ENCODE measurements around the gene KPNA4. TPM values are rescaled to one million over a fixed set of nuclear protein-coding genes. Genes with fewer than 3 reads are reported as not detected.
"Not testable (repeated sequence)": the region's sequence is repeated elsewhere in the genome, so short reads cannot be mapped to it uniquely, and the experiment has no call there.

KPNA4 gene
- total and polyA plus RNA-seq, 4 donors = 39.8 to 82.5 (median 51.4) TPM

DNA sequence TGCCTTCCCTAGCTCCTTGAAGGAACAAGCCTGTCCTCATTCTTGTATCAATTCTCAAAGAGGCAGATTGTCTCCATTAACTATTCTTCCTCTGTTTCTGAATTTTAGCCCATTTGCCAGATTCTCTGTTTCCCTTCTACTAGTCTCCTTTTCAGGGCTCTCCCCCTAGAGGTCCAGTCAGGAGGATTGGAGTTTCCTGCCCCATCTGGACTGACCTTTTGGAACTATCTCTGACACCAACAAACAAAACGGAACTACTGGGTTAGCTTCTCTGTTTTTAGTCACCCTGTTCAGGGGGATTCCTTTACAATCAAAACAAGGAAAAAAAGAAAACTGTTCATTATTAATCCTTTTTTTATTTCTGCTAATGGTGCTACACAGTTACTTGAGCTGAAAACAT is 10.2 kb upstream of the KPNA4 start:
- Histone ChIP-seq H3K9me3 (ENCODE audit: control insufficient read depth, insufficient read depth, low read length) (no peaks in the 10 kb centered on the region), H3K4me1 (ENCODE audit: control insufficient read depth, insufficient read depth, low read length) (no peaks in the 10 kb centered on the region), H3K4me3 (ENCODE audit: low read depth, low read length) (no peak overlapping the region), H3K27me3 (ENCODE audit: control insufficient read depth, insufficient read depth, low read length) (no peaks in the 10 kb centered on the region), H3K36me3 (ENCODE audit: control insufficient read depth, insufficient read depth, low read length) (no peaks in the 10 kb centered on the region), H3K27ac (ENCODE audit: low read depth, low read length) (no peak overlapping the region)
- WGBS (ENCODE audit: insufficient coverage) = no CpG with 5 or more reads among the region's 1 CpG
- DNase-seq (ENCODE audit: low read depth in 4 of 6, low spot score in 6 of 6) = no peak

DNA sequence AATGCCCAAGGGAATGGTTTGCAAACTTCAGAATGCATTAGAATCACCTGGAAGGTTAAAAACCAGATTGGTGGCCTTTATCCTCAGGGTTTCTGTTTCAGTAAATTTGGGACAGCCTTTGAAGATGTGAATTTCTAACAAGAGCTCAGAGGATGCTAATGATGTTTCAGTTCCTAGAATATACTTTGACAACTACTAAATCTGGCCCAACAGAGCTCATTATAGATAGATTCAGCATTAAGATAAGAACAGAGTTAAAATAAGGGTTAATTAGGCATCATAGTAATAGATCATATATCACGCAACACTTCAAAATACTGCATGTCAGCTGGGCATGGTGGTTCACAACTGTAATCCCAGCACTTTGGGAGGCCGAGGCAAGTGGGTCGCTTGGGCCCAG is 9.3 kb upstream of the KPNA4 start:
- no peaks in the 10 kb centered on the region for H3K4me1 ChIP-seq (ENCODE audit: control insufficient read depth, insufficient read depth, low read length)
- WGBS (ENCODE audit: insufficient coverage) = 100% methylated on average over 3 of the region's 3 CpGs

DNA sequence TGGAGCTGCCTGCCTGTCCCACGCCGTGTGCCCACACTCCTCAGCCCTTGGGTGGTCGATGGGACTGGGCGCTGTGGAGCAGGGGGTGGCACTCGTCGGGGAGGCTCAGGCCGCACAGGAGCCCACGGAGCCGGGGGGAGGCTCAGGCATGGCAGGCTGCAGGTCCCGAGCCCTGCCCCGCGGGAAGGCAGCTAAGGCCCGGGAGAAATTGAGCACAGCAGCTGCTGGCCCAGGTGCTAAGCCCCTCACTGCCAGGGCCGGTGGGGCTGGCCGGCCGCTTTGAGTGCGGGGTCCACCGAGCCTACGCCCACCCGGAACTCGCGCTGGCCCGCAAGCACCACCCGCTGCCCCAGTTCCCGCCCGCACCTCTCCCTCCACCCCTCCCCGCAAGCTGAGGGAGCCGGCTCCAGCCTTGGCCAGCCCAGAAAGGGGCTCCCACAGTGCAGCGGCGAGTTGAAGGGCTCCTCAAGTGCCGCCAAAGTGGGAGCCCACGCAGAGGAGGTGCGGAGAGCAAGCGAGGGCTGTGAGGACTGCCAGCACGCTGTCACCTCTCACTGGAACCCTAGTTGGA is 8.7 kb upstream of the KPNA4 start:
- H3K36me3 ChIP-seq (ENCODE audit: control insufficient read depth, insufficient read depth, low read length); H3K4me1 ChIP-seq (ENCODE audit: control insufficient read depth, insufficient read depth, low read length); H3K9me3 ChIP-seq (ENCODE audit: control insufficient read depth, insufficient read depth, low read length); DNase-seq (ENCODE audit: low read depth in 4 of 6, low spot score in 6 of 6); H3K4me3 ChIP-seq (ENCODE audit: low read depth, low read length); H3K27ac ChIP-seq (ENCODE audit: low read depth, low read length); H3K27me3 ChIP-seq (ENCODE audit: control insufficient read depth, insufficient read depth, low read length): not testable (repeated sequence)
- WGBS (ENCODE audit: insufficient coverage) = 95% methylated on average over 33 of the region's 35 CpGs

More for the DNA sequence above, 9.3 kb upstream of the KPNA4 start:
- no peak for DNase-seq (ENCODE audit: low read depth in 4 of 6, low spot score in 6 of 6)
- no peak overlapping the region for H3K4me3 ChIP-seq (ENCODE audit: low read depth, low read length)
- H3K9me3 ChIP-seq (ENCODE audit: control insufficient read depth, insufficient read depth, low read length) = no peaks in the 10 kb centered on the region
- no peaks in the 10 kb centered on the region for H3K27me3 ChIP-seq (ENCODE audit: control insufficient read depth, insufficient read depth, low read length)
- H3K27ac ChIP-seq (ENCODE audit: low read depth, low read length) = no peak overlapping the region
- no peaks in the 10 kb centered on the region for H3K36me3 ChIP-seq (ENCODE audit: control insufficient read depth, insufficient read depth, low read length)

DNA sequence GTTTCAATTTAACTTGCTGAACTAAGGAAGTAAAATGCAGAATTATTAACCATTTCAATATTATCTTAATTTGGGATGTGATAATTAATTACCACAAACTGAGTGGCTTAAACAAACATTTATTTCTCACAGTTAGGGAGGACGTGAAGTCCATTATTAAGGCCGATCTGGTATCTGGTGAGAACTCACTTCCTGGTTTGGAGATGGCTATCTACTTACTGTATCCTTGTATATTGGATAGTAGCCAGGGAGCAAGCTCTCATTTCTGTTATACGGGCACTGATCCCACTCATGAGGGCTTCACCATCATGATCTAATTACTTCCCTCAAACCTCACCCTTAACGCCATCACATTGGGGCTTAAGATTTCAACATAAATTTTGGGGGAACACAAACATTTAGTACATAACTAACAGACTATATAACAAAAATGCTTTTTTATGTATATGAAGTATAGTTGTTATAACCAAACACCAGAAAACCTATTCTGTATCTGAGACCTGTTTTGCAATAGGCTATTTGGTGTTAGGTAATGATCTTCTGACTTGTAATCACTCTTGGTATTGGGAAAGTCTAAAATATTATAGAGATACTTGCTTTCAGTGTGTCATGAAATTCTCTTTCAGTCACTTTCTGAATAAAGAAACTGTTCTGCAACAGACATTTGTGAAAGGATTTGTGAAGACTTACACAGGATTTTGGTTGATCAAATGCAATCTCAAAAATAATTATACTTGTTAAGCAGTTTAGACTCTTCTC is 4.7 kb upstream of the KPNA4 start:
- no peak for DNase-seq (ENCODE audit: low read depth in 4 of 6, low spot score in 6 of 6)
- Histone ChIP-seq H3K4me3 (ENCODE audit: low read depth, low read length) (no peak overlapping the region), H3K27me3 (ENCODE audit: control insufficient read depth, insufficient read depth, low read length) (no peaks in the 10 kb centered on the region), H3K4me1 (ENCODE audit: control insufficient read depth, insufficient read depth, low read length) (no peaks in the 10 kb centered on the region), H3K27ac (ENCODE audit: low read depth, low read length) (no peak overlapping the region), H3K9me3 (ENCODE audit: control insufficient read depth, insufficient read depth, low read length) (no peaks in the 10 kb centered on the region), H3K36me3 (ENCODE audit: control insufficient read depth, insufficient read depth, low read length) (peaks cover 10% of the 10 kb centered on the region)
- no CpG with 5 or more reads among the region's 4 CpGs for WGBS (ENCODE audit: insufficient coverage)

DNA sequence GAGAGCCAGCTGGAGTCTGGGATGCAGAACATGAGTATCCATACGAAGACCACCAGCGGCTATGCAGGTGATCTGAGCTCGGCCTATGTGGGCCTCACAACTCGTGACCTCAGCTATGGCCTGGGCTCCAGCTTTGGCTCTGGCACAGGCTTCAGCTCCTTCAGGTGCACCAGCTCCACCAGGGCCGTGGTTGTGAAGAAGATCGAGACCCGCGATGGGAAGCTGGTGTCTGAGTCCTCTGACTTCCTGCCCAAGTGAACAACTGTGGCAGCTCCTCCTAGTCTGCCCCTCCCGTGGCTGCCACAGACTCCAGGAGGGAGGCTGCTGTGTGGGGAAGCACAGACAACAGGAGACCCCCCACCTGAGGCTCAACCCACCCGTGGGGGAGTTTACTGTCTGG is 3.6 kb upstream of the KPNA4 start:
- 97% methylated on average over 8 of the region's 10 CpGs for WGBS (ENCODE audit: insufficient coverage)
- no peak for DNase-seq (ENCODE audit: low read depth in 4 of 6, low spot score in 6 of 6)
- no peak overlapping the region for H3K27ac ChIP-seq (ENCODE audit: low read depth, low read length)

GRCh38 chr3:160567774-160568173 is 2.4 kb upstream of the KPNA4 start:
- no peak for DNase-seq (ENCODE audit: low read depth in 4 of 6, low spot score in 6 of 6)
- H3K27me3 ChIP-seq (ENCODE audit: control insufficient read depth, insufficient read depth, low read length) = no peaks in the 10 kb centered on the region
- WGBS (ENCODE audit: insufficient coverage) = 100% methylated on average over 3 of the region's 3 CpGs

More for the DNA sequence above, 3.6 kb upstream of the KPNA4 start:
- Histone ChIP-seq H3K4me3 (ENCODE audit: low read depth, low read length) (no peak overlapping the region), H3K36me3 (ENCODE audit: control insufficient read depth, insufficient read depth, low read length) (peaks cover 10% of the 10 kb centered on the region), H3K27me3 (ENCODE audit: control insufficient read depth, insufficient read depth, low read length) (no peaks in the 10 kb centered on the region), H3K4me1 (ENCODE audit: control insufficient read depth, insufficient read depth, low read length) (no peaks in the 10 kb centered on the region), H3K9me3 (ENCODE audit: control insufficient read depth, insufficient read depth, low read length) (no peaks in the 10 kb centered on the region)

GRCh38 chr3:160566499-160566898 is 1.1 kb upstream of the KPNA4 start:
- Histone ChIP-seq H3K27me3 (ENCODE audit: control insufficient read depth, insufficient read depth, low read length) (no peaks in the 10 kb centered on the region), H3K36me3 (ENCODE audit: control insufficient read depth, insufficient read depth, low read length) (peaks cover 10% of the 10 kb centered on the region), H3K4me1 (ENCODE audit: control insufficient read depth, insufficient read depth, low read length) (no peaks in the 10 kb centered on the region), H3K9me3 (ENCODE audit: control insufficient read depth, insufficient read depth, low read length) (no peaks in the 10 kb centered on the region), H3K4me3 (ENCODE audit: low read depth, low read length) (peak overlapping the region; percentile 97), H3K27ac (ENCODE audit: low read depth, low read length) (no peak overlapping the region)
- no peak for DNase-seq (ENCODE audit: low read depth in 4 of 6, low spot score in 6 of 6)
- no CpG with 5 or more reads among the region's 10 CpGs for WGBS (ENCODE audit: insufficient coverage)

More at GRCh38 chr3:160567774-160568173, 2.4 kb upstream of the KPNA4 start:
- H3K4me1 ChIP-seq (ENCODE audit: control insufficient read depth, insufficient read depth, low read length) = no peaks in the 10 kb centered on the region
- no peaks in the 10 kb centered on the region for H3K9me3 ChIP-seq (ENCODE audit: control insufficient read depth, insufficient read depth, low read length)
- H3K36me3 ChIP-seq (ENCODE audit: control insufficient read depth, insufficient read depth, low read length) = peaks cover 10% of the 10 kb centered on the region
- no peak overlapping the region for H3K27ac ChIP-seq (ENCODE audit: low read depth, low read length)
- no peak overlapping the region for H3K4me3 ChIP-seq (ENCODE audit: low read depth, low read length)

- WGBS (ENCODE audit: insufficient coverage) = 0% methylated on average over 59 of the region's 62 CpGs
- peak in 4 of 6 donors; percentile 38 to 83 (median 63) for DNase-seq (ENCODE audit: low read depth in 4 of 6, low spot score in 6 of 6)
- Histone ChIP-seq H3K4me3 (ENCODE audit: low read depth, low read length) (peak overlapping the region; percentile 97), H3K27ac (ENCODE audit: low read depth, low read length) (peak overlapping the region; percentile 98), H3K4me1 (ENCODE audit: control insufficient read depth, insufficient read depth, low read length) (no peaks in the 10 kb centered on the region), H3K9me3 (ENCODE audit: control insufficient read depth, insufficient read depth, low read length) (no peaks in the 10 kb centered on the region), H3K36me3 (ENCODE audit: control insufficient read depth, insufficient read depth, low read length) (peaks cover 10% of the 10 kb centered on the region), H3K27me3 (ENCODE audit: control insufficient read depth, insufficient read depth, low read length) (no peaks in the 10 kb centered on the region)
These were observed 376 bp downstream of the KPNA4 start for GRCh38 chr3:160564949-160565441.

GRCh38 chr3:160564258-160564911 is 986 bp downstream of the KPNA4 start:
- Histone ChIP-seq H3K27me3 (ENCODE audit: control insufficient read depth, insufficient read depth, low read length) (no peaks in the 10 kb centered on the region), H3K4me1 (ENCODE audit: control insufficient read depth, insufficient read depth, low read length) (no peaks in the 10 kb centered on the region), H3K4me3 (ENCODE audit: low read depth, low read length) (peak overlapping the region; percentile 97), H3K9me3 (ENCODE audit: control insufficient read depth, insufficient read depth, low read length) (no peaks in the 10 kb centered on the region), H3K27ac (ENCODE audit: low read depth, low read length) (peak overlapping the region; percentile 63), H3K36me3 (ENCODE audit: control insufficient read depth, insufficient read depth, low read length) (peaks cover 10% of the 10 kb centered on the region)
- peak in 2 of 6 donors; percentile 7 to 59 for DNase-seq (ENCODE audit: low read depth in 4 of 6, low spot score in 6 of 6)
- 0% methylated on average over 33 of the region's 34 CpGs for WGBS (ENCODE audit: insufficient coverage)
